NOMO-1 treated with dmso at 0.1 percent for 144 hours (cell line): Measurements from ENCODE around the gene AKT3.
A peak's percentile ranks its signal among the peaks of the same experiment; 100 is the strongest.
"Not testable (repeated sequence)": the region's sequence is repeated elsewhere in the genome, so short reads cannot be mapped to it uniquely, and the experiment has no call there.

Experiments
- DNase-seq: peaks from one replicate; lab custom pipeline; 2025; ENCODE audit not compliant: unreplicated experiment; lab: John Stamatoyannopoulos, UW

AKT3 gene

DNA sequence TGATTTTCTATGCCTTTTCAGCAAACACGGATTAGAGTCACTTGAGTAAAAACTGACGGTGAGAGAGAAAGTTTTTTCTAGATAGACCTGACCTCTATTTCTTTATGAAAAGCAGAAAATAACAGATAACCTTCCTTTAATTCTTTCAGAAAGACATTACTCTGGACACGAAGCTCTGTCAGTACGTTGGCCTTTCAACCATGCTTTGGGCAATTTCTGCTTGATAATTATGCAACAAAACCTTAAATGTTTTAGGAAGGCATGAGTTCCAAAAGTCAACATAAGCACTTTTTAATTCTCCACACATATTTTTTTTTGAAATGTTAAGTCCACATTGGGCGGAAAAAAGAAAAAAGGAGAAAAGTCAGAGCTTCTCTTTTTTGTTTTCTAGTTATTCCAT lies 137.8 kb downstream of the AKT3 start:
- DNase-seq = no peak

DNA sequence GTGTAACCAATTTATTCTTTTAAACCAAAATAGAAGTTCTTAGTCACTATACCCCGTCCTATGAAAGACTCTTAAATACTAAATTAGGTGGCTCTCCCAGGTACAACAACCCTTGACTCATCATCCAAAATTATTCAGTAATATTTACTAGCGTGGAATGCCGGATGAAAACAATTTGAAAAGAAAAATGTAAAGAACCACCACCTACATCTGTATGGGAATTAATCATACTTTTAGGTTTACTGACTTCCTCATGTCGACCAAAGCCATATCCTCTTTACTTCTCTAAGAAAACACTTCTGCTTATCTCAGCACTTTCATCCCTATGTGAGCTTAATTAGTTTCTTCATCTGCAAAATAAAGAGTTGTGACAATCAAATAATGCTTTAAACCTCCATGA lies 139.6 kb downstream of the AKT3 start:
- DNase-seq = peak; percentile 58

DNA sequence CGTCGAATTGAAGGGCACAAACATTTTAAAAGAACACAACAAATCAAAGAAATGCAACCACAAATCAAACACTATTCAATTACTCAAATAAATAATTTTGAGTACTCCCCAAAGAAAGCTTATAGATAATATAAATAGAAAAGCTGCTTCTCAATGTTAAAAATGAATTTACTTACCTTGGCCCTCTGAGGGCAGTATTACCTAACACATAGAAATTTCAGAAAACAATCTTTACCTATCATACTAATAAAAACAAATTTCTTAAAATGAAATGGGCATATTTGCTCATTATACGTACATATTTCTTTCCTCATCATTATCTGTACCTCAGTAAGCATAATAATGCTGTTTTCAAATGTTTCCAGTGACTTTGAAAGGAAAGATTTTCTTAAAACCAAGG lies 141.8 kb downstream of the AKT3 start:
- DNase-seq = no peak

DNA sequence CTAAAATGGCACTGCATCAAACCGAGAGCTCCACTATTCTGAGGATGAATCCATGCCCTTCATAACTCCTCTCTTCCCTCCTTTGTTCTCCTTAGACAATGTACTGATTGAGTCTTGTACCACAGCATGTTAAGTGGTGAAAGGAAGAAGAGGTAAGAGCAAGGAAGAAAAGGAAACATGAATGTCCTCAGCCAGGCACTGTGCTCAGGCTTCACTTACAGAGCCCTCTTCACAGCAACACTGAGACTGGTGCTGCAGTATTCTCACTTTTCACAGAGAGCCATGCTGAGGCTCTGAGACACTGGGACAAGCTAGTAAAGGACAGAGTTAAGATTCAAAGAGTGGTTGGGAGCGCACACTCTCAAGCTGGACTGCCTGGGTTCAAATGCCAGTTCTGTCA lies 143.5 kb downstream of the AKT3 start:
- DNase-seq = no peak

DNA sequence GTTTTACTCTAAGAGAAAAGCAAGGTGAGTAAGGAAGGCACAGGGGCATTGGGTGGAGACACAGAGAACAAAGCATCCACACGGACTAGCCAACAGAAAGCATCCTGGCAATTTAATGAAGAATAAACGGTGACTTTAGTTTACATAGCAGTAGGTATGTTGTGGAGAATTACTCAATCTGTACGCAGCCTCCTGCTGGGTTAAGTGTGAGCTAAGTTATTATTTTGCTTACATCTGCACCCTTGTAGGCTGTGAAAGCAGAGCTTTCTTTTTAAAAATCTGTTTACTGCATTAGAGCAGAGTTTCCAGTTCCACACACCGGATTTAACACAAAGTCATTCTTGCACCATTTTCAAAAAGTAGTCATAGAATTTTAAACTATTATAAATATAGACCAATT lies 144.5 kb downstream of the AKT3 start:
- DNase-seq = no peak

DNA sequence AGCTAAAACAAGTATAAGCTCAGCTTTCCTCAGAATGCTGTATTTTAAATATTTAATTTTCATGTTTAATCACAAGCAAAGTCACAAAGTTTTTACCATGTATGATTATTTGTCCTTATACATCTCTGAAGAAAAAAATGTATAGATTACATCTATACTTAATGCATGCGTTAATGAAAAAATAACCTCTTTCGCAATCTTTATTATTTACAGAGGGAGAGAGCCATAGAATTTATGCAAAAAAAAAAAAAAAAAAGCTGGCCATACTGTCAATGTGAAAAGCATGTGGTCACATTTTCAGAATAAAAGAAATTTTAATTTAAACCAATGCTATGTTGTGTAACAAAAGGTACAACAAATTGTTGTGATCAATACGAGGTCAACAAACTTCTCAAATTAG lies 148.2 kb downstream of the AKT3 start:
- no peak for DNase-seq

DNA sequence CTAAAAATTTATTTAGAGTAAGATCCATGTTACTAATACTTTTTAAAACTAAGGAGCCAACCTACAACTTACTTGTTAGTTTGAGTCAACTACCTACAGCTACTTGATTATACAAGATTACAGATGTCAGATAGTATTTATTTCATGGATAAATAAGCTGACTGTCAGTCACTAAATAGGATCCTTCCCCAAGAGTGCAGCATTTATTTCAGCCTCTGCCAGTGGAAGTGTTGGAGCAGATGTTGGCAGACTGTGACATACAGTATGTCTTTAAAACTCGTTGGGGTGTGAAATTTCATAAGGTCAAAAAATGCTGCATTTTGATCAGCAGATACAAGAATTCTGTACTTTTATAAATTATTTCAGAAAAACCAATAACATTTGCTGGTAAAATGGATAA lies 156.2 kb downstream of the AKT3 start:
- no peak for DNase-seq

DNA sequence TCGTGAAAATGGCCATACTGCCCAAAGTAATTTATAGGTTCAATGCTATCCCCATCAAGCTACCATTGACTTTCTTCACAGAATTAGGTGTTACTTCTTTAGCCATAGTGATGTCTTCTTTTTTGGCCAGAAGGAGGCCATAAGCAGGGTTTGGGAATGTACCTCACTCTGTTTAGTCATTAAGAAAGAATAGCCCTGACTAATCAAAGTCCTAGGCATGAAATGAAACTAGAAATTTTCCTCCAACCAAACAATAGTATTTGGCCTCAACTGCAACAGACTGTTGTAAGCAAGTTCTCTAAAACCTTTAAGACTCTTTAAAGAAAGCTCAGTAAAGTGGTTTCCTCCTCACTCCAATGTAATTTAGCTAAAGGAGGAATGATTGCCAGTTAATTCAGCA lies 163.9 kb downstream of the AKT3 start:
- DNase-seq = no peak

DNA sequence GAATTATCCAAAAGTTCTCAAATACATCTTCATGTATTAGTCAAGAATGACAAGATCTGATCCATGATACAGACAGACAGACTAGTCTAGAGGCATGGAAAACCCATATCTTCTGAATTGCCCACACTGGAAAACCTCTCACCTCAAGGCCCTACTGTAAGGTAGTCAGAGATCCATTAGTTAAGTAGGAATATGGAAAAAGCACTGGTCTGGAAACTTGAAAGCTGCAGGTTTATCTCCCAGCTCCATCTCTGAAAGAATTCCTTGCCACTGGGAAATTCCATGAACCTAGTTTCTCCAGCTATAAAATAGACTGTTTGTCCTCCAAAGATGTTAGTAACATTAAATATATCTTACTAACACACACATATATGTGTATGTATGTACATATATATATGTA lies 169.2 kb downstream of the AKT3 start:
- DNase-seq = no peak

DNA sequence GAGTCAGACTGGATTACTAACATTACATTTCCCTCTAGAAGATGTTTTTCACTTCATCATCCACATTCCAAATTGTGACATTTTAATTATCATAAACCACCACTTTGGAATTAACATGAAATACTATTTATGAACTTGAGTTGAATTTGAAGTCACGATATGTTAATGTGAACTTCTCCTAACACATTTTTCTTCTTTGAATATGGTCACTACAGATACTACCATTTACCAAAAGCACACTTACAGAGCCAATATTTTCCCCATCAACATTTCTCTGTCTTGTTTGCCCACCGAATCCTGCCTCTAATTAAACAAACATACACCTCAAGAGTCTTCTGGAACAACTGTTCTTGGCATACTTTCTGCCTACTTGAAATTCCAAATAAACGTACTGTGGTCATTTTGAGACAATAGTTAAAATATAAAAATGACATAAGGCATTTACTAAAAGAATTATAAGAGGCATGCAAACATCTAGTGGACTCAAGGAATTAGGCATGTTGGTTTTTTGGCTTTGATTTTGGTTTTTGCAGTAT lies 177.4 kb downstream of the AKT3 start:
- DNase-seq = no peak

DNA sequence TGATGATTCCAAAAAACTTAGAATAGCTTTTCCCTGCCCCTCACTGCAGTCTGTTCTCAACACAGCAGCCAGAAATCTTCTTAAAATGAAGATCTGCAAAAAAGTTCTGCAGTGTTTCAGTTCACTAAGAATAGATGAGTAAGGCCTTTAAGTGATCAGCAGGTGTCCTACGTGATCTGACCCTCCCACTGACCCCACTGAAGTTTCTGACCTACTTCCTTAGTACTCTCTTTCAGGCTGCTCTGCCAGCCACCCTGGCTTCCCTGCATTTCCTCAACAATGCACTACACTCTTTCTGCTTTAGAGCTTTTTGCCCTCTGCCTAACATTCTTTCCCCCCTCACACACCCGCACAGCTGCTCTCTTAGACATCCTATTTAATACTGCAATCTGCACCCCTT lies 182.5 kb downstream of the AKT3 start:
- DNase-seq = no peak

DNA sequence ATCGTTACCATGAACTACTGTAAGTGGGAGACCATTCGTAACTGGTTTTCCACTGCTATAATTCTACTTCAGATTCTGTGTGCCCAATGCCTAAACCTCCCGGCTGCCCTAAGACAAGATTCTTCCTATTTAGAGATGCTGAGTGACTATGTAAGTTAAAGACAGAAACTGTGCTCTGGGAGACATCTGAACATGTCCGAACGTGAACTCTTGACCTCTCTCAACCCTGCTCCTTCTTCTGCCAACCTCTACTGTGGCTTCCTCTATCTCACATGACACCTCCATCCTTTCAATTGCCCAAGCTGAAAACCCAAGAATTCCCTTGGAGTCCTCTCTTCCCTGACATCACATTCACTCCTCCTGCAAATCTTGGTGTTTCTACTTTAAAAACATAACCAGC lies 182.9 kb downstream of the AKT3 start:
- DNase-seq = no peak

DNA sequence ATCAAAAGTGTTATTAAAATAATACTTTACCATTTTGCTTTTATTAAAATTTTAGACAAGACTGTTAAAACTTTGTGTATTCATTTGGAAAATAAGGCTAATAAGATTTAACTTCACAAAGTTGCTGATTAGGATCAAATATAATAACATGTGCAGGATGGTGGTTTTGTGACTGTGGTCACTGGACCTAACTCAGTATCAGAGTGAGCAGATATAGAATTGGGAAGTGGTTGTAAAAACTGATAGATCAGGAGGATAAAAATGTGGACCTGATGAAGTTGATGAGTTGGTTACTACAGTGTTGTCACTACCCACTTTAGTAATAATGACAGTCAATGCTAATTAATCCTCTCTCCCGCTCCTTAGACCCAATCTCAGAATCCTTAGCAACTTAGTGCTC lies 186.4 kb downstream of the AKT3 start:
- DNase-seq = no peak

DNA sequence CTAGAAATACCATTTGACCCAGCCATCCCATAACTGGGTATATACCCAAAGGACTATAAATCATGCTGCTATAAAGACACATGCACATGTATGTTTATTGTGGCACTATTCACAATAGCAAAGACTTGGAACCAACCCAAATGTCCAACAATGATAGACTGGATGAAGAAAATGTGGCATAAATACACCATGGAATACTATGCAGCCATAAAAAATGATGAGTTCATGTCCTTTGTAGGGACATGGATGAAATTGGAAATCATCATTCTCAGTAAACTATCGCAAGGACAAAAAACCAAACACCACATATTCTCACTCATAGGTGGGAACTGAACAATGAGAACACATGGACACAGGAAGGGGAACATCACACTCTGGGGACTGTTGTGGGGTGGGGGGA lies 187.9 kb downstream of the AKT3 start:
- not testable (repeated sequence) for DNase-seq

DNA sequence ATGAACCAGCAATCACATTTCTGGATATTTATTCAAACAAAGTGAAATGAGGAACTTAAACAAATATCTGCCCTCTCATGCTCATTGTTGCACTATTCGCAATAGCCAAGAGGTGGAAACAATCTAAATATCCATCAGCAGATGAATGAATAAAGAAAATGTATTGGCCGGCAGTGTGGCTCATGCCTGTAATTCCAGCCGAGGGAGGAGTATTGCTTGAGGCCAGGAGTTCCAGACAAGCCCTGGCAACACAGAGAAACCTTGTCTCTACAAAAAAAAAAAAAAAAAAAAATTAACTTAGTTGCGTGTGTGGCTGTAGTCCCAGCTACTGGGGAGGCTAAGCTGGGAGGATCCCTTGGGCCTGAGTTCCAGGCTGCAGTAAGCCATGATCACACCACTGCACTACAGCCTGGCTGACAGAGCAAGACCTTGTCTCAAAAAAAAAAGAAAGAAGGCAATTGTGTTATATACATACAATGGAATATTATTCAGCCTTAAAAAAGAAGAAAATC lies 191.4 kb downstream of the AKT3 start:
- DNase-seq = no peak

DNA sequence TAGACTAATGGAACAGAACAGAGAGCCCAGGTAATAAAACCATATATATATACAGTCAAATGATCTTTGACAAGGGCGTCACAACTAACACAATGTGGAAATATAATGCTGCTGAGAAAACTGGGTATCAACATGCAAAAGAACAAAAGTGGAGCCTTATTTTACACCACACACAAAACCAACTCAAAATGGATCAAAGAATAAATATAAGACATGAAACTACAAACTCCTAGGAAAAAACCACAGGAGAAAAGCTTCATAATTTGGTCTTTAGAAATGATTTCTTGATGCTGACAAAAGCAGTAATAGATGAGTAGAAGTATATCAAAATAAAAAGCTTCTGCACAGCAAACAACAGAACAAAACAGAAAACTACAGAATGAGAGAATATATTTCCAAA lies 192.2 kb downstream of the AKT3 start:
- no peak for DNase-seq

DNA sequence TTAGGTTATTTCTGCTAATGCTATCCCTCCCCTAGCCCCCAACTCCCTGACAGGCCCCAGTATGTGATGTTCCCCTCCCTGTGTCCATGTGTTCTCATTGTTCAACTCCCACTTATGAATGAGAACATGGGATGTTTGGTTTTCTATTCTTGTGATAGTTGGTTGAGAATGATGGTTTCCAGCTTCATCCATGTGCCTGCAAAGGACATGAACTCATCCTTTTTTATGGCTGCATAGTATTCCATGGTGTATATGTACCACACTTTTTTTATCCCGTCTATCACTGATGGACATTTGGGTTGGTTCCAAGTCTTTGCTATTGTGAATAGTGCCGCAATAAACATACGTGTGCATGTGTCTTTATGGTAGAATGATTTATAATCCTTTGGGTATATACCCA lies 200.5 kb downstream of the AKT3 start:
- DNase-seq = not testable (repeated sequence)

DNA sequence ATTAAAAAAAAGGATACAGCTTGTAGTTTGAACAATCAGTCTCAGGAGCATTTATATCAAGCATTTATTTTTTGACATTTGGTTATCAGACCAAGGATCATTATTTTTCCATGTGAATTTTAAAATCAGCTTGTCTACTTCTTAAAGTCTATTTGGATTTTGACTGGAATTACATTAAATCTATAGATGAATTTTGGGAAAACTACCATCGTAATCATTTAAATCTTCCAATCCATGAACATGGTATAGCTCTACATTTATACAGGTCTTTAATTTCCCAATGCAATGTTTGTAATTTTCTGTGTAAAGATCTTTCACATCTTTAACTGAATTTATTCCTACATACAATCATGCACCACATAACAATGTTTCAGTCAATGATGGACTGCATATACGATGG lies 203.2 kb downstream of the AKT3 start:
- DNase-seq = no peak

DNA sequence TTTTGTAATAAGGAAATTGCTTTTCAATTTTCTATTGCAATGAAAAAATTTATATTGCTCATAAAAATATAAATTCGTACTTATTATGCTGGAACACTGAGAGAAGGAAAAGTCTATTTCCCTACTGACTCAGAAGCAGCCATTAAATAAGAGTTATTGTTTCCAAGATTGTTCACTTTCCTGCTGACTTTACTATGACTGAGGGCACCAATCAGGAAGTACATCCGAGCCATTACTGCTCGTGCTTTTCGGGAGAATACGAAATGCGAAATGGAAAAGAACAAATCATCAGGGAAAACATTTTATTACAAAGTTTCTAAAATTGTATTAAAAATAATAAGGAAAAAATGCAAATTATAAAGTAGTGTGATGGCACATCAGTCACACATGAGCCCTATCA lies 204.8 kb downstream of the AKT3 start:
- no peak for DNase-seq

DNA sequence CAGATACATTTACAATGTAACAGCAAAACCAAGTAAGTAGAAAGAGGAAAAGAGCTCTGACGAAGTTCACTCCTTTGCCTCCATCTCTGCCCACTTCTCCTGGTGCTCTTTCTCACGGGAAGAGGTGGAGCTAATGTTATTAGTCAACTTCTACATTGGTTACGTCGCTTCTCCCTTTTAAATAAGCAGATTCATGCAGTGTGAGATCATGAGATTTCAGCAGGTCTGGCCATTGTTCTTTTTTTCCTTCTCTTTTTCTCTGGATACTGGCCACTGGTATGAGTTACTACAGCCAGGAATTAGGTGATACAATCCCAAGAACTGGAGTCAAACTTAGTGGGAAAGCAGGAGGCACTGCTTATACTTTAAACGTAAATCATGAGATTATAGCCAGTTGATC lies 207.1 kb downstream of the AKT3 start:
- no peak for DNase-seq

DNA sequence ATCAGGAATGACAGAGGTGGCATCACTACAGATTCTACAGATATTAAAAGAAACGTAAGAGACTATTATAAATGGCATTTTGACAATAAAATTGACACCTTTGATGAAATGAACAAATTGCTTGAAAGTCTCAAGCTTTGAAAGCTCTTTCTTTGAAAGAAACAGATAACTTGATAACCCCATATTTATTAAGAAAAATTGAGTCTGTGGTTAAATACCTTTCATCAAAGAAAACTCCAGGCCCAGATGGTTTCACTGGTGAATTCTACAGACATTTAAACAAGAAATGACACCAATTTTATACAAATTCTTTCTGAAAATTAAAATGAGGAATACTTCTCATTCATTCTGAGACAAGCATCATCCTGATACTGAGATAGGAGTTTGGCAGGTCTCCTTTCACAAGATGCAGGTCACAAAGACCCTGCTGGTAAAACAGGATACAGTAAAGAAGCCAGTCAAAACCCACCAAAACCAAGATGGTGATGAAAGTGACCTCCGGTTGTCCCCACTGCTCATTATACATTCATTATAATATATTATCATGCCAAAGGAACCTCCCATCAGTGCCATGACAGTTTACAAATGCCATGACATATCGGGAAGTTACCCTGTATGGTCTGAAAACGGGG lies 210.9 kb downstream of the AKT3 start:
- DNase-seq = no peak

DNA sequence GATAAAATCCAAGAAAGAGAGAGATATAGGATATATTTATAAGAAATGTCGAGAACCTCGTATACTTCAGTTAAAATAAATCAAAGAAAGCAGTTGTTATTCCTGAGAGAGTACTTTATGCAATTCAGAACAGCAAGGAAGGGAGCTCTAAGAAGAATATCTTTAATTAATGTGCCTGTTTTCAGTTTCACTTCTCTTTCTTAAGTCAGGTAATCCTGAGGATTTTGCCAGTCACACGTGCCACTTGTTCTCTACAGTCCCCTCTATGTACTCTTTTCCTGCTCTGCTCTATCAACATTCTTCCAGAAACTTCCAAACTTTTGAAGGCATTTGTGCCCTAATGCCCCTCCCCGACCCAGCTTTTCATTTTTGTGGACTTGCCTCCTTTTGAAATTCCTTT lies 211.9 kb downstream of the AKT3 start:
- peak; percentile 25 for DNase-seq

DNA sequence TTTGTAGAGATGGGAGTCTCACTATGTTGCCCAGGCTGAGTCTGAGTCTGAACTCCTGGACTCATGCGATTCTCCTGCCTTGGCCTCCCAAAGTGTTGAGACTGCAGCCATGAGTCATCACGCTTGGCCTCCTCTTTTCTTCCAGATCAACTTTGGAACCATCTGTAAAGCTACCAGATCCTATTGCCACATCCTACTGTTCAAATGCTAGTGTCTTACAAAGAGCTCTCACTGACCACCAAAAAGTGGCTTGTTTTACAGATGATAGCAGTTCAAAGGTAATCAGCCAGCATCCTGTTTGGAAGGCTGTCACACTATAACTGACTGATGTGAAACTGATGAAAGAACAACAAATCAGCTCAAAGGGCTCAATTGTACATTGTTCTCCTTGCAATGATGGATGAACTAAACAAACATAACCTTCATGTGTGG lies 221.6 kb downstream of the AKT3 start:
- no peak for DNase-seq
